ENCODE measurements around the gene SLC25A39. TPM values are rescaled to one million over a fixed set of nuclear protein-coding genes. Genes with fewer than 3 reads are reported as not detected.

The SLC25A39 gene
- total RNA-seq, 1 donor from 2014 or later = 129 TPM

GRCh38 chr17:44297975-44298374 lies 26.6 kb downstream of the SLC25A39 start:
- Mint-ChIP-seq H3K4me3 (no peak overlapping the region), H3K36me3 (ENCODE audit: low read depth) (no peaks in the 10 kb centered on the region), H3K9me3 (no peaks in the 10 kb centered on the region), H3K27me3 (peaks cover 21% of the 10 kb centered on the region), H3K27ac (no peak overlapping the region), H3K4me1 (no peaks in the 10 kb centered on the region)
- DNase-seq = no peak
- ChIA-PET CTCF (no interaction called here), POLR2A (no interaction called here)
- TF ChIP-seq CTCF (IDR thresholded peaks at IDR 0.05) = no peak
- intact Hi-C loops (cut with micrococcal nuclease) = no loop called here
- no peak for ATAC-seq (ENCODE audit: low read depth)

GRCh38 chr17:44293509-44294226 lies 31.0 kb downstream of the SLC25A39 start:
- intact Hi-C loops (cut with micrococcal nuclease) = no loop called here
- ATAC-seq (ENCODE audit: low read depth) (no peak), DNase-seq (no peak)
- ChIA-PET POLR2A (no interaction called here), CTCF (no interaction called here)
- Mint-ChIP-seq H3K36me3 (ENCODE audit: low read depth) (no peaks in the 10 kb centered on the region), H3K27me3 (peaks cover 22% of the 10 kb centered on the region), H3K4me1 (no peaks in the 10 kb centered on the region), H3K9me3 (no peaks in the 10 kb centered on the region), H3K27ac (no peak overlapping the region), H3K4me3 (no peak overlapping the region)
- no peak for TF ChIP-seq CTCF (IDR thresholded peaks at IDR 0.05)

DNA sequence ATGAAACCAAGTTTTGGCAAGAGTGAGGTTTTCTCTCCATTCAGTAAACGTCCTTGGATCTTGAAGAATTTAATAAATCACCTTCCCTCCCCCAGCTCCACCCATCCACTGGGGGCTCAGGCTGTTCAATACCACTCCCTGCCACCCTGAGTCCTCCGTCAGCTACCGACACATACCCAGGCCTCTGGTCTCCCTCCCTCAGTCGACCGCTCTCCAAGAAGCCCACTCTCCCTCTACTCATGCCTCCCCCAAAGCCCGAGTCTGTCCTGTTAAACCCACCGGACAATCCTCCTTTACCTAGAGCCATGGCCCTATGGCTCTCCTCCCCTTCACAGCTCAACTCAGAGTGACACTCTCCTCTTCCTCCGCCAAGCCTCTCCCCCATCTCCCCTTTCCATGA lies 37.0 kb downstream of the SLC25A39 start:
- no peak overlapping the region for H3K4me3 Mint-ChIP-seq
- ChIA-PET CTCF (no interaction called here), POLR2A (no interaction called here)

GRCh38 chr17:44284024-44284400 lies 40.6 kb downstream of the SLC25A39 start:
- no peak for ATAC-seq (ENCODE audit: low read depth)
- Mint-ChIP-seq H3K27ac (no peak overlapping the region), H3K36me3 (ENCODE audit: low read depth) (no peaks in the 10 kb centered on the region), H3K27me3 (peaks cover 16% of the 10 kb centered on the region), H3K9me3 (no peaks in the 10 kb centered on the region), H3K4me3 (no peak overlapping the region), H3K4me1 (peaks cover 10% of the 10 kb centered on the region)
- DNase-seq = no peak
- TF ChIP-seq CTCF (IDR thresholded peaks at IDR 0.05) = no peak
- CTCF ChIA-PET = no interaction called here
- intact Hi-C loops (cut with micrococcal nuclease) = no loop called here
- POLR2A ChIA-PET = no interaction called here

More for the DNA sequence above, 37.0 kb downstream of the SLC25A39 start:
- no peak for ATAC-seq (ENCODE audit: low read depth)
- intact Hi-C loops (cut with micrococcal nuclease) = no loop called here
- Mint-ChIP-seq H3K27me3 (peaks cover 25% of the 10 kb centered on the region), H3K27ac (no peak overlapping the region), H3K4me1 (no peaks in the 10 kb centered on the region), H3K36me3 (ENCODE audit: low read depth) (no peaks in the 10 kb centered on the region), H3K9me3 (no peaks in the 10 kb centered on the region)
- TF ChIP-seq CTCF (IDR thresholded peaks at IDR 0.05) = no peak
- DNase-seq = no peak

DNA sequence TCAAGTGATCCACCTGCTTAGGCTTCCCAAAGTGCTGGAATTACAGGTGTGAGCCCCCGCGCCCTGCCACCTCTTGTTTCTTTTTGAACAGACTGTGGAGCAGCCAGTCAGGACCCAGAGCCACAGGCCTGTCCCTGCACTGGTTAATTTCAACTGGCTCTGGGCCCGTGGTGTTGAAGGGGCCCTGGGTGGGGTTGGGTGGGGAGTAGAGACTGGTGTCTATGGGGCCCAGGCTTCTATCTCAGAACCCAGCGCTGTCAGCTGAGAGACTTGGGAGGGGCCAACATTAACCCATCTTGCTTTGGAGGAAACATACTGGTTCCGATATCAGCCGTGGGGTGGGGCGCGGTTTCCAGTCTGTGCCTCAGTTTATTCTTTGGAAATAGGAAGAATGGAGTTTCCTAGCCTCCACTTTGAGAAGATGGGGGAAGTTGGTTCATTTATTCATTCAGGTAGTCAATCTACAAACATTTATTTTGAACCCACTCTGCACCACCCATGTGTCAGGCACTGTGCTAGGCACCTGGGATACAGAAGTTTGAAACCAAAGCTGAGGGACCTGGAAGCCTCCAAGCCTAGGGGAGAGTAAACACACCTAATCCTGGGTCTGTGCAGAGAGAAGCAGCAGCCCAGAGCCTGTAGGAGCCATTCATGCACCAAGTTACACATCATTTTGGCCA lies 41.1 kb downstream of the SLC25A39 start:
- H3K27me3 Mint-ChIP-seq = peaks cover 13% of the 10 kb centered on the region
- no peak for DNase-seq
- H3K36me3 Mint-ChIP-seq (ENCODE audit: low read depth) = no peaks in the 10 kb centered on the region
- peaks cover 10% of the 10 kb centered on the region for H3K4me1 Mint-ChIP-seq
- CTCF ChIA-PET = no interaction called here
- POLR2A ChIA-PET = no interaction called here
- H3K4me3 Mint-ChIP-seq = no peak overlapping the region
- H3K9me3 Mint-ChIP-seq = no peaks in the 10 kb centered on the region
- no peak for TF ChIP-seq CTCF (IDR thresholded peaks at IDR 0.05)
- no peak for ATAC-seq (ENCODE audit: low read depth)
- no peak overlapping the region for H3K27ac Mint-ChIP-seq
- intact Hi-C loops (cut with micrococcal nuclease) = no loop called here

Measured in activated B cell treated with CpG ODN at 0.5 μM for 24 hours (primary cell).